Measurements from ENCODE around the gene FAR2.

The FAR2 gene

DNA sequence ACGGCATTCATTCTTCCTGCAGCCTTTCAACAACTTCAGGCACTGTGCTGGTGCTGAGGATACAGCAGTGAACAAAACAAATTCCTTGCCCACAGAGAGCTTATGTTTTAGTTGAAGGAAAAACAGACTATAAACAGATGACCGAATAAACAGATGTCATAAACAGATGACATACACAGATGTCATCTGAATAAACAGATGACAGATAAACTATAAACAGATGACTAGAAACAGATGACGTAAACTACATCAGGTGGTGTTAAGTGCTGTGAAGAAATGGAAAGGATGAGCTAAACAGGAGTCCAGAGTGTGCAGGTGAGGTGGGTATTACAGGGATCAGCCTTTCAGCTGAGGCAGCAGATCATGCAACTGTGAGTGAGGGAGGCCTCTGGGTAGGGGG lies 80.9 kb downstream of the FAR2 start:
- no peak for DNase-seq
- Histone ChIP-seq H3K9me3 (ENCODE audit: control insufficient read depth, low read length) (no peaks in the 10 kb centered on the region), H3K36me3 (ENCODE audit: control insufficient read depth, insufficient read depth, low read length) (no peaks in the 10 kb centered on the region), H3K4me3 (ENCODE audit: insufficient read depth, low read depth, low read length, poor library complexity, severe bottlenecking) (no peak overlapping the region), H3K27ac (ENCODE audit: insufficient read depth, low read length, poor library complexity, severe bottlenecking) (no peak overlapping the region), H3K27me3 (replicated peaks; ENCODE audit: control insufficient read depth, insufficient read depth, low read length, poor library complexity, severe bottlenecking) (no peaks in the 10 kb centered on the region), H3K4me1 (ENCODE audit: control insufficient read depth, insufficient read depth, low read length, poor library complexity, severe bottlenecking) (no peaks in the 10 kb centered on the region)

DNA sequence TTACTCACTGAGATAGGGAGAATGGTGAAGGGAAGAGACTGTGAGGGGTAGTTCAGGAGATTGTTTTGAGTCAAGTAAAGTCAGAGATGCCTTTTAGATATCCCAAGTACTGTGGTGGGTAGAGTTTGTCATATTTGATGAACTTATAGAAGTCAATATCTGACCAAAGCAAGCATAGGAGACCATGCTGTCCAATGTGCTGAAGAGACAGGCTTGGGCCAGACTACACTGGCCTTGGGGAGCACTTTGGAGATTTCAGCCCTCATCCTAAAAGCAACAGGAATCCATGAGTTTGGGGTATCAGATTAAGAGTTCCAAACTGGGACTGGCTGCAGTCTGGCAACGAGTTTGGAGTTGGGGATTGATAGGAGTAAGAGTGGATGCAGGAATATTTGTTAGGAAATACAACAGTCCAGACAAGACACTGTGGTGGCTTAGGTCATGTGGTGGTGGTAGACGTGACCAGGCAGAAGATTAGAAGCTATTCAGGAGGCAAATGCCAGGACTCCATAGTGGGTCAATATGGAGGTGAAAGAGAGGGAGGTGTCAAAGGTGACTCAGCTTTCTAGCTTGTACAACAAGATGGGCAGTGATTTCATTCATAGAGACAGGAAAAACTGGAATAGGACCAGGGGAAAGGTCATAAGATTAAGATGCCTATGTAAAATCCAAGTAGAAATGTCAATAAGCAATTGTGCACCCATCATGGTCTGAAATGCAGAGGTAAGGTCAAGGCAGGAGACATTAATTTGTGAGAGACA lies 81.9 kb downstream of the FAR2 start:
- H3K4me3 ChIP-seq (ENCODE audit: insufficient read depth, low read depth, low read length, poor library complexity, severe bottlenecking): no peak overlapping the region

GRCh38 chr12:29232086-29232485 lies 83.0 kb downstream of the FAR2 start:
- H3K4me3 ChIP-seq (ENCODE audit: insufficient read depth, low read depth, low read length, poor library complexity, severe bottlenecking): no peak overlapping the region
- H3K36me3 ChIP-seq (ENCODE audit: control insufficient read depth, insufficient read depth, low read length): no peaks in the 10 kb centered on the region
- H3K9me3 ChIP-seq (ENCODE audit: control insufficient read depth, low read length): no peaks in the 10 kb centered on the region
- H3K27ac ChIP-seq (ENCODE audit: insufficient read depth, low read length, poor library complexity, severe bottlenecking): no peak overlapping the region
- H3K27me3 ChIP-seq (replicated peaks; ENCODE audit: control insufficient read depth, insufficient read depth, low read length, poor library complexity, severe bottlenecking): no peaks in the 10 kb centered on the region
- H3K4me1 ChIP-seq (ENCODE audit: control insufficient read depth, insufficient read depth, low read length, poor library complexity, severe bottlenecking): no peaks in the 10 kb centered on the region
- DNase-seq: no peak

More for the DNA sequence above, 81.9 kb downstream of the FAR2 start:
- Histone ChIP-seq H3K9me3 (ENCODE audit: control insufficient read depth, low read length) (no peaks in the 10 kb centered on the region), H3K27me3 (replicated peaks; ENCODE audit: control insufficient read depth, insufficient read depth, low read length, poor library complexity, severe bottlenecking) (no peaks in the 10 kb centered on the region), H3K36me3 (ENCODE audit: control insufficient read depth, insufficient read depth, low read length) (no peaks in the 10 kb centered on the region), H3K4me1 (ENCODE audit: control insufficient read depth, insufficient read depth, low read length, poor library complexity, severe bottlenecking) (no peaks in the 10 kb centered on the region), H3K27ac (ENCODE audit: insufficient read depth, low read length, poor library complexity, severe bottlenecking) (no peak overlapping the region)
- DNase-seq: no peak

- no peaks in the 10 kb centered on the region for H3K9me3 ChIP-seq (ENCODE audit: control insufficient read depth, low read length)
- no peaks in the 10 kb centered on the region for H3K27me3 ChIP-seq (replicated peaks; ENCODE audit: control insufficient read depth, insufficient read depth, low read length, poor library complexity, severe bottlenecking)
- H3K4me3 ChIP-seq (ENCODE audit: insufficient read depth, low read depth, low read length, poor library complexity, severe bottlenecking): no peak overlapping the region
- H3K36me3 ChIP-seq (ENCODE audit: control insufficient read depth, insufficient read depth, low read length): no peaks in the 10 kb centered on the region
- H3K27ac ChIP-seq (ENCODE audit: insufficient read depth, low read length, poor library complexity, severe bottlenecking): no peak overlapping the region
- no peaks in the 10 kb centered on the region for H3K4me1 ChIP-seq (ENCODE audit: control insufficient read depth, insufficient read depth, low read length, poor library complexity, severe bottlenecking)
- DNase-seq: no peak
These were observed 85.5 kb downstream of the FAR2 start for GRCh38 chr12:29234552-29234951.

DNA sequence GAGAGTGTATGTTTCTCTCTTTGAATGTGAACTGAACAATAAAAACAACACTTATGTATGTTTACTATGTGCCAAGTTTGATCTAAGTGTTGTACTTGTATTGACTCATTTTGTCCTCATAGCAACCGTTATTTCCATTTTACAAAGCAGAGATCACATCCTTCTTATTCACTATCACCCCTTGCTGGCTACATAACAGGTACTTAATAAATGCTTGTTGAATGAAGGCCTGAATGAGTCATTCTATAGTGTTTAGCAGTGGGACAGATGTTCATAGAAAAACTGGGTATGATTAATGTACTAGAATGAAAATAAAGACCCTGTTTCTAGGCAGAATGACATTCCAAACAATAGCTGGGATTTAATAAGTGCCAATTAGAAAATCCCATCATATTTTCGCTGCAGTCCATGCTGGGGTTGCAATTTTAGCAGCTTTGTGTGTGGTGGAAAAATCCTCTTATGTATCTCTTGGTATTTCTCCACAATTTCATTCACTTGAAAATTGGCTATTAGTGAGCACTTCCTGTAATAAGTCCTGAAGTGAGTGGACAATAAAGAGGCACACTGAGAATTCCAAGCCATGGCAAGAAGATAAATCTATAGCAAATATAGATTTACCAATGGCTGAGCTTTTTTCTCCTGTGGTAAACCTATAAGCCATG lies 86.0 kb downstream of the FAR2 start:
- no peaks in the 10 kb centered on the region for H3K27me3 ChIP-seq (replicated peaks; ENCODE audit: control insufficient read depth, insufficient read depth, low read length, poor library complexity, severe bottlenecking)
- H3K9me3 ChIP-seq (ENCODE audit: control insufficient read depth, low read length): no peaks in the 10 kb centered on the region
- no peaks in the 10 kb centered on the region for H3K4me1 ChIP-seq (ENCODE audit: control insufficient read depth, insufficient read depth, low read length, poor library complexity, severe bottlenecking)
- no peak overlapping the region for H3K4me3 ChIP-seq (ENCODE audit: insufficient read depth, low read depth, low read length, poor library complexity, severe bottlenecking)
- DNase-seq: no peak
- H3K36me3 ChIP-seq (ENCODE audit: control insufficient read depth, insufficient read depth, low read length): no peaks in the 10 kb centered on the region
- H3K27ac ChIP-seq (ENCODE audit: insufficient read depth, low read length, poor library complexity, severe bottlenecking): no peak overlapping the region

DNA sequence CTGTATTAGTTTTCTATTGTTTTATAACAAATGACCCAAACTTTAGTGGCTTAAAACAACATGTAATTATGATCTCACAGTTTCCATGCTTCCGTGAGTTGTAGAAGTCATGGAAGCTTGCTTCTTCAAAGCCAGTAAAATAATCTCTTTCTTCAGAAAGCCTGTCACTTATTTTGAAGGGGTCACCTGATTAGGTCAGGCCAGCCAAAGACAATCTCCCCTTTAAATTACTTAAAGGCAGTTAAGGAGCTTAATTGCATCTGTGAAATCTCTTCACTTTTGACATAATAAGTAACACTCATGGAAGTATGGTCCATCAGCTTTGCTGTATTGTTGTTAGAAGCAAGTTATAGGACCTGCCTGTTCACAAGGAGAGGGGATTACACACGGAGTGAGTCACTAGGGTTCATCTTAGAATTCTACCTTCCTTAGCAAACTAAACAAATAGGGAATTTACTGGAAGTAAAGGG lies 89.8 kb downstream of the FAR2 start:
- H3K4me3 ChIP-seq (ENCODE audit: insufficient read depth, low read depth, low read length, poor library complexity, severe bottlenecking): no peak overlapping the region
- DNase-seq: no peak
- no peak overlapping the region for H3K27ac ChIP-seq (ENCODE audit: insufficient read depth, low read length, poor library complexity, severe bottlenecking)
- no peaks in the 10 kb centered on the region for H3K36me3 ChIP-seq (ENCODE audit: control insufficient read depth, insufficient read depth, low read length)
- no peaks in the 10 kb centered on the region for H3K27me3 ChIP-seq (replicated peaks; ENCODE audit: control insufficient read depth, insufficient read depth, low read length, poor library complexity, severe bottlenecking)
- H3K4me1 ChIP-seq (ENCODE audit: control insufficient read depth, insufficient read depth, low read length, poor library complexity, severe bottlenecking): no peaks in the 10 kb centered on the region
- no peaks in the 10 kb centered on the region for H3K9me3 ChIP-seq (ENCODE audit: control insufficient read depth, low read length)

- Histone ChIP-seq H3K4me3 (ENCODE audit: insufficient read depth, low read depth, low read length, poor library complexity, severe bottlenecking) (no peak overlapping the region), H3K27ac (ENCODE audit: insufficient read depth, low read length, poor library complexity, severe bottlenecking) (no peak overlapping the region), H3K4me1 (ENCODE audit: control insufficient read depth, insufficient read depth, low read length, poor library complexity, severe bottlenecking) (no peaks in the 10 kb centered on the region), H3K36me3 (ENCODE audit: control insufficient read depth, insufficient read depth, low read length) (no peaks in the 10 kb centered on the region), H3K27me3 (replicated peaks; ENCODE audit: control insufficient read depth, insufficient read depth, low read length, poor library complexity, severe bottlenecking) (no peaks in the 10 kb centered on the region), H3K9me3 (ENCODE audit: control insufficient read depth, low read length) (no peaks in the 10 kb centered on the region)
- DNase-seq: no peak
These were observed 90.3 kb downstream of the FAR2 start for GRCh38 chr12:29239336-29239735.

DNA sequence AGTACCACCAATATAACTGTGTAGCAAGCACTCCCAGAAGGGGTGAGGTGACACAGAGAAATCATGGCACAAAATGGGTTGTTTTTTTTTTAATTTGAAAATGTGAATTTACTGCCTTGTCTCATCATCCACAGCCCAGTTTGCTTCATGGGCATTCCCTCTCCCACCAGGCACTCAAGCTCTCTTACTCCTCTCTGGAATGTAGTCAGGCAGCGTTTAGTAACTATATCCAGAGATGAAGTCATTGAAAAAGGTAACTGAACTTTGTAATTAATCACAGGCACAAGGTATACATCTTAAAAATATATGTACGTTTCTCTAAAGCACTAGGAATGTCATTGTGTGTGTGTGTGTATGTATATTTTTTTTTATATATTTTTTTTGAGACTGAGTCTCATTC lies 91.4 kb downstream of the FAR2 start:
- H3K36me3 ChIP-seq (ENCODE audit: control insufficient read depth, insufficient read depth, low read length): no peaks in the 10 kb centered on the region
- H3K4me3 ChIP-seq (ENCODE audit: insufficient read depth, low read depth, low read length, poor library complexity, severe bottlenecking): no peak overlapping the region
- H3K4me1 ChIP-seq (ENCODE audit: control insufficient read depth, insufficient read depth, low read length, poor library complexity, severe bottlenecking): no peaks in the 10 kb centered on the region
- no peak for DNase-seq
- no peaks in the 10 kb centered on the region for H3K27me3 ChIP-seq (replicated peaks; ENCODE audit: control insufficient read depth, insufficient read depth, low read length, poor library complexity, severe bottlenecking)
- H3K9me3 ChIP-seq (ENCODE audit: control insufficient read depth, low read length): no peaks in the 10 kb centered on the region
- no peak overlapping the region for H3K27ac ChIP-seq (ENCODE audit: insufficient read depth, low read length, poor library complexity, severe bottlenecking)

- H3K4me3 ChIP-seq (ENCODE audit: insufficient read depth, low read depth, low read length, poor library complexity, severe bottlenecking): no peak overlapping the region
- no peaks in the 10 kb centered on the region for H3K36me3 ChIP-seq (ENCODE audit: control insufficient read depth, insufficient read depth, low read length)
- H3K9me3 ChIP-seq (ENCODE audit: control insufficient read depth, low read length): no peaks in the 10 kb centered on the region
- DNase-seq: no peak
- H3K4me1 ChIP-seq (ENCODE audit: control insufficient read depth, insufficient read depth, low read length, poor library complexity, severe bottlenecking): no peaks in the 10 kb centered on the region
- H3K27me3 ChIP-seq (replicated peaks; ENCODE audit: control insufficient read depth, insufficient read depth, low read length, poor library complexity, severe bottlenecking): no peaks in the 10 kb centered on the region
- H3K27ac ChIP-seq (ENCODE audit: insufficient read depth, low read length, poor library complexity, severe bottlenecking): no peak overlapping the region
These were observed 92.9 kb downstream of the FAR2 start for GRCh38 chr12:29241821-29242591.
